Measurements from ENCODE around the gene RIOX2.

RIOX2 gene

DNA sequence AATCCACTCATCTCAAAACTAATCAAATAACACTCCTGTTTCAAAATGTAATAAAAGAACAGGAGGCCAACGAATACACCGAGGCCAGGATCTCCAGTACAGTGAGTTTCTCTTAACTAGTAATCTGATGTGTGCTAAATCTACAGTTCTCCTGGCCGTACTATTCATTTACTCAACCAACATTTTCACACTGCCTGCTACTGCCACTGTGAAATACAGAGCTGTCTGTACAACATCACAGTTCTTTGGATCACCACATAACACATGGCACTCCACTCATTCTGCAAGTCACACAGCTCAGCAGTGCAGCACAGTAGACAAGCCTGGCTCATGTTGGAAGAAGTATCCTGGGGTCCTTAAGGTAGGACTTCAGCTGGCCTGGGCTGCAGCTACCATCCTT lies 21.9 kb downstream of the RIOX2 start:
- no peaks in the 10 kb centered on the region for H3K9me3 ChIP-seq (ENCODE audit: severe bottlenecking)
- H3K36me3 ChIP-seq = peaks cover 80% of the 10 kb centered on the region
- H3K27me3 ChIP-seq (ENCODE audit: insufficient read depth, low read depth, severe bottlenecking) = no peaks in the 10 kb centered on the region
- no peak overlapping the region for H3K4me3 ChIP-seq (ENCODE audit: low read depth, low read length)
- DNase-seq = no peak
- TF ChIP-seq, protein P1, sequence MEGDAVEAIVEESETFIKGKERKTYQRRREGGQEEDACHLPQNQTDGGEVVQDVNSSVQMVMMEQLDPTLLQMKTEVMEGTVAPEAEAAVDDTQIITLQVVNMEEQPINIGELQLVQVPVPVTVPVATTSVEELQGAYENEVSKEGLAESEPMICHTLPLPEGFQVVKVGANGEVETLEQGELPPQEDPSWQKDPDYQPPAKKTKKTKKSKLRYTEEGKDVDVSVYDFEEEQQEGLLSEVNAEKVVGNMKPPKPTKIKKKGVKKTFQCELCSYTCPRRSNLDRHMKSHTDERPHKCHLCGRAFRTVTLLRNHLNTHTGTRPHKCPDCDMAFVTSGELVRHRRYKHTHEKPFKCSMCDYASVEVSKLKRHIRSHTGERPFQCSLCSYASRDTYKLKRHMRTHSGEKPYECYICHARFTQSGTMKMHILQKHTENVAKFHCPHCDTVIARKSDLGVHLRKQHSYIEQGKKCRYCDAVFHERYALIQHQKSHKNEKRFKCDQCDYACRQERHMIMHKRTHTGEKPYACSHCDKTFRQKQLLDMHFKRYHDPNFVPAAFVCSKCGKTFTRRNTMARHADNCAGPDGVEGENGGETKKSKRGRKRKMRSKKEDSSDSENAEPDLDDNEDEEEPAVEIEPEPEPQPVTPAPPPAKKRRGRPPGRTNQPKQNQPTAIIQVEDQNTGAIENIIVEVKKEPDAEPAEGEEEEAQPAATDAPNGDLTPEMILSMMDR (IDR thresholded peaks at IDR 0.05; ENCODE audit: low read depth, low read length) = no peak
- H3K27ac ChIP-seq = peak overlapping the region; percentile 50

GRCh38 chr3:97949743-97950142 lies 22.5 kb downstream of the RIOX2 start:
- no peak overlapping the region for H3K4me3 ChIP-seq (ENCODE audit: low read depth, low read length)
- H3K27me3 ChIP-seq (ENCODE audit: insufficient read depth, low read depth, severe bottlenecking) = no peaks in the 10 kb centered on the region
- H3K36me3 ChIP-seq = peaks cover 82% of the 10 kb centered on the region
- H3K9me3 ChIP-seq (ENCODE audit: severe bottlenecking) = no peaks in the 10 kb centered on the region
- TF ChIP-seq, protein P1 (IDR thresholded peaks at IDR 0.05; ENCODE audit: low read depth, low read length) = peak; percentile 7; the same call in 1 of the 2 replicates
- peak overlapping the region; percentile 50 for H3K27ac ChIP-seq
- peak; percentile 83 for DNase-seq

GRCh38 chr3:97949110-97949485 lies 23.1 kb downstream of the RIOX2 start:
- Histone ChIP-seq H3K4me3 (ENCODE audit: low read depth, low read length) (no peak overlapping the region), H3K9me3 (ENCODE audit: severe bottlenecking) (no peaks in the 10 kb centered on the region), H3K27ac (peak overlapping the region; percentile 43), H3K36me3 (peaks cover 84% of the 10 kb centered on the region), H3K27me3 (ENCODE audit: insufficient read depth, low read depth, severe bottlenecking) (no peaks in the 10 kb centered on the region)
- DNase-seq = no peak
- TF ChIP-seq, protein P1 (IDR thresholded peaks at IDR 0.05; ENCODE audit: low read depth, low read length) = no peak

- no peak for DNase-seq
- H3K4me3 ChIP-seq (ENCODE audit: low read depth, low read length) = no peak overlapping the region
- H3K27ac ChIP-seq = no peak overlapping the region; the same call in 1 of the 2 replicates
- no peaks in the 10 kb centered on the region for H3K9me3 ChIP-seq (ENCODE audit: severe bottlenecking)
- TF ChIP-seq, protein P1 (IDR thresholded peaks at IDR 0.05; ENCODE audit: low read depth, low read length) = no peak
- peaks cover 84% of the 10 kb centered on the region for H3K36me3 ChIP-seq
- H3K27me3 ChIP-seq (ENCODE audit: insufficient read depth, low read depth, severe bottlenecking) = no peaks in the 10 kb centered on the region
Observed at GRCh38 chr3:97948351-97949109, 23.7 kb downstream of the RIOX2 start.

DNA sequence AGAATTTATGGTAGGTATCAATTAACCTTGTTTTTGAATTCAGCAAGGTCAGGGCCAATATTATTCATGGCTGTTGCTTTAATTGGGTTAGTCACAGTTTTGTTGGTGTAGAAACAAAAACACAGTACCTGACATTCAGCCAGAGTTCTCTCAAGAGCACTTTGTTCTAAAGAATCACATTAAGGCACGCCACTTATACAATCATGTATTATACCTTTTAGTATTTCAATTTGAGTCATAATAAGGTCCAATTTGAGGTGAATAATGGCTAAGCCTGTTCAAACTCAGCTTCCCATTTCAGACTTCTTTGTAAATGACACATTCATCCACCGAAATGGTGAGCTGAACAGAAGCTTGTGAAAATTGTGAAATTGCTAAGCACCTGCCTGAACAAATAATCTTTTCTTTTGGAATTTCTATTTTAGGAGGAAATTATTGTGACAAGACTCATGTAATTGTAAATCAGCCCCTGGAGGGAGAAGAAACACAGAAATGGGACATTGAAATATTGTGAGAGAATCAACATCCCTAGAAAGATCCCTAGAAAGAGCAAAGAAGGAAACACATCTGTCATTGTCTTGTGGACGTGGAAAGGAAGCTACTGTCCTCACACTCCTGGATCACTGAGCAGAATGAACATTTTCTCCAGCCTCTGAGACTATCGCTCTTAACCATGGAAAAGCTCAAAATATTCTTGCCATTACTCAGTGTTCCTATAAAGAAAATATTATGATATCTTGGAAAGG lies 29.3 kb downstream of the RIOX2 start:
- Histone ChIP-seq H3K27me3 (ENCODE audit: insufficient read depth, low read depth, severe bottlenecking) (no peaks in the 10 kb centered on the region), H3K36me3 (peaks cover 72% of the 10 kb centered on the region), H3K4me3 (ENCODE audit: low read depth, low read length) (no peak overlapping the region), H3K9me3 (ENCODE audit: severe bottlenecking) (no peaks in the 10 kb centered on the region), H3K27ac (no peak overlapping the region)
- TF ChIP-seq, protein P1 (IDR thresholded peaks at IDR 0.05; ENCODE audit: low read depth, low read length) = no peak
- DNase-seq = no peak

All from WERI-Rb-1 (cell line).